Dermis blood vessel endothelial cell (primary cell): ENCODE measurements around the gene GLIS1. TPM values are rescaled to one million over a fixed set of nuclear protein-coding genes. Genes with fewer than 3 reads are reported as not detected.
A peak's percentile ranks its signal among the peaks of the same experiment; 100 is the strongest.
"Not testable (repeated sequence)": the region's sequence is repeated elsewhere in the genome, so short reads cannot be mapped to it uniquely, and the experiment has no call there.

Experiments
- DNase-seq: peaks from one replicate; pipeline ENCODE4 v3.0.0; 2010
- total RNA-seq: library from RNA; depleted of rRNA; stranded (reverse); fragments of >200 nt; gene quantifications from 2 replicates; pipeline ENCODE4 v1.2.3, GENCODE V29; 2014

The GLIS1 gene
- total RNA-seq, 1 donor from 2014 or later: not detected

- no peak for DNase-seq
Measured at GRCh38 chr1:53652441-53653199, 86.3 kb downstream of the GLIS1 start.

GRCh38 chr1:53651356-53651755 lies 87.6 kb downstream of the GLIS1 start:
- DNase-seq: no peak

GRCh38 chr1:53648516-53648915 lies 90.4 kb downstream of the GLIS1 start:
- no peak for DNase-seq

- DNase-seq: not testable (repeated sequence)
Measured at GRCh38 chr1:53647915-53648314, 91.0 kb downstream of the GLIS1 start.

- DNase-seq: no peak
Measured at GRCh38 chr1:53646732-53647131, 92.2 kb downstream of the GLIS1 start.

- no peak for DNase-seq
Measured at GRCh38 chr1:53645690-53646078, 93.3 kb downstream of the GLIS1 start.

- DNase-seq: peak; percentile 34
Measured at GRCh38 chr1:53644909-53645689, 93.9 kb downstream of the GLIS1 start.

- DNase-seq: no peak
Measured at GRCh38 chr1:53644496-53644895, 94.5 kb downstream of the GLIS1 start.

- no peak for DNase-seq
Measured at GRCh38 chr1:53643881-53644390, 95.0 kb downstream of the GLIS1 start.

- DNase-seq: no peak
Measured at GRCh38 chr1:53643041-53643880, 95.7 kb downstream of the GLIS1 start.

- no peak for DNase-seq
Measured at GRCh38 chr1:53642607-53643006, 96.4 kb downstream of the GLIS1 start.

GRCh38 chr1:53642215-53642555 lies 96.8 kb downstream of the GLIS1 start:
- no peak for DNase-seq

GRCh38 chr1:53641481-53642214 lies 97.3 kb downstream of the GLIS1 start:
- no peak for DNase-seq

- DNase-seq: no peak
Measured at GRCh38 chr1:53640701-53641075, 98.3 kb downstream of the GLIS1 start.

GRCh38 chr1:53639996-53640700 lies 98.8 kb downstream of the GLIS1 start:
- no peak for DNase-seq

GRCh38 chr1:53639251-53639763 lies 99.7 kb downstream of the GLIS1 start:
- DNase-seq: peak; percentile 10

- DNase-seq: no peak
Measured at GRCh38 chr1:53638360-53639035, 100.5 kb downstream of the GLIS1 start.

GRCh38 chr1:53637511-53638359 lies 101.2 kb downstream of the GLIS1 start:
- DNase-seq: no peak

- DNase-seq: no peak
Measured at GRCh38 chr1:53636621-53637171, 102.3 kb downstream of the GLIS1 start.

- no peak for DNase-seq
Measured at GRCh38 chr1:53634571-53634979, 104.4 kb downstream of the GLIS1 start.
